Activated T-cell treated with anti-CD3 and anti-CD28 coated beads for 1 hour (primary cell): ENCODE results near the gene AKAP6.
"Not testable (repeated sequence)": the region's sequence is repeated elsewhere in the genome, so short reads cannot be mapped to it uniquely, and the experiment has no call there.

ENCODE experiments used
- DNase-seq: peaks from one replicate; pipeline ENCODE4 v3.0.0-alpha.2; 2020; ENCODE audit warnings: low read depth

Gene AKAP6

DNA sequence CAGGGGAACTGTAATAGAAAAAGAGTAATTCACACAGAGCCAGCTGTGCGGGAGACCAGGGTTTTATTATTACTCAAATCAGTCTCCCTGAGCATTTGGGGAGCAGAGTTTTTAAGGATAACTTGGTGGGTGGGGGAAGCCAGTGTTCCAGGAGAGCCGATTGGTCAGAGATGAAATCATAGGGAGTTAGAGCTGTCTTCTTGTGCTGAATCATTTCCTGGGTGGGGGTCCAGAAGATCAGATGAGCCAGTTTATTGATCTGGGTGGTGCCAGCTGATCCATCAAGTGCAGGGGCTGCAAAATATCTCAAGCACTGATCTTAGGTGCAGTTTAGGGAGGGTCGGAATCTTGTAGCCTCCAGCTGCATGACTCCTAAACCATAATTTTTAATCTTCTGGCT lies 44.1 kb downstream of the AKAP6 start:
- DNase-seq: not testable (repeated sequence)

DNA sequence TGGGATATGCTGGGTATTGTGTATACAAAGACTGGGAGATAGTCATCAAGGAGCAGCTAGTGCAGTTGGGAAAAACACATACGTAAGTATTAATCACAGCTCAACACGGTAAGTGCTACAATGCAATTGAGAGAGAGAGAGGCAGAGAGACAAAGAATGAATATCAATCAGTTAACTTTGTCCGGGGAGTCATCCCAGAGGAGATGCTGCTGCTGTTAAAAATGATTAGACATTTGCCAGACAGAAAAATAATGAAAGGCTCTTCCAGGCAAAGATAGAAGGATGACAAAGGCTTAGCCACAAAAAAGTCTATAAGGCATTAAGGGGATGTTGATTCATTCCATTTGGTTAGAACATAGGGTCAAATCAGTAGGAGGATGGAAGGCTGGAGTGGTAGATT lies 45.1 kb downstream of the AKAP6 start:
- no peak for DNase-seq

DNA sequence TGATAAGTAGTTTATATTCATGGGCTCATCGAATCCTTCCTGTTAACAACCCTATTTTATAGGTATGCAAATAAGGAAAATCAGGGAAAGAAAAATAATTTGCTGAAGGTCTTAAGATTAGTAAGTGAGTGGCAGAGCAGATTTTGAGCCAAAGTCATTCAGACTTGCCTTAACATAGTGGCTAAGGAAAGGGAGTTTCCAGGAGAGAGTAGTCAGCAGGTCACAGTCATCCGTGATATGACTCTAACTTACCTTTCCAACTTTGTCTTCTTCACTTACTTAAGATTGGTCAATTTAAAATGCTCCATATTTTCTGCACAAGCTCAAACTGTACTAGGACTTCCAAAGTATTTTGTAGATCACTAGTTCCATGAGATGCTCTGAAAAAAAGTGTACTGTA lies 46.6 kb downstream of the AKAP6 start:
- no peak for DNase-seq

DNA sequence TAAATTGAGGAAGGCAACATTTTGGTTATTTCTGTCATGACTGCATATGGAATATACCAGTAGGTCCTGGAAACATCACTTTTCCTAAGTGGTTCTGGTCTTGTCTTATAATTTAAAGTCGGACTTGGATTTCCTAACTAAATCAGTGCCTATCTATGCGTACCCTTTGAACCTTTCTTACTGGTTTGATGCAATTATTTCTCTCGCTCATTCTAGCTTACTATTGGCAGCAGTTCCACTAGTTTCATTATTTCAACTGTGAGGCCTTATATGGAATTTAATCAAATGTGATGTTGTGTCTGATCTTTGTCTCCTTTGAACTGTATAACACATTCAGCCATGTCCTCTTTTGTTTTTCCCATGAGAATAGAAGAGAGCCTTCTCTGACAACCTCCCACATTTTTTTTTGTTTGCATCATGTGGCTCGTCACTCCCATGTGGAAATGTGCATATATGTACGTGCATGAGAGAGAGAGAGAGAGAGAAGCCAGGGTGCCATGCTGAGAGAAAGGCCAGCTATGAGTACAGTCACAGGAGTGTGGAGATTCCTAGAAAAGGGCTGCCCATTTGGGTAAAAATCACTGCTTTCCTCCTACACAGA lies 48.0 kb downstream of the AKAP6 start:
- DNase-seq: no peak

DNA sequence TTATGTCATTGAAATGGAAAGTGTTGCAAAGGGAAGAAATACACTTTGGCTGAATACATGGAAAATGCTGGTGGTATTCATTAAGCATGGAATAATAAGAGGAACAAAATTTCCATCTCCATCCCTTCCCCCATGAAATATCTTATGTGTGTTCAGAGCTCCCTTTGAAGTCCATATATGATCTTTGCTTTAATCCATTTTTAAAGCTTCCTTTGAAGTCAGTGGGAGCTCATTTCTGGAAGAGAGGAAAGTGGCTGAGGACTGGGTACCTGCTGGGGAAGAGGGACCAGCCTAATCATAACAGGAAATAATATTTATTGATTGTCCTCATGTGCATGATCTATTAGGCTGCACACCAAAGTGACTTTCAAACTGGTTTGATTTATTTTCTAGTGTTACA lies 49.2 kb downstream of the AKAP6 start:
- no peak for DNase-seq

DNA sequence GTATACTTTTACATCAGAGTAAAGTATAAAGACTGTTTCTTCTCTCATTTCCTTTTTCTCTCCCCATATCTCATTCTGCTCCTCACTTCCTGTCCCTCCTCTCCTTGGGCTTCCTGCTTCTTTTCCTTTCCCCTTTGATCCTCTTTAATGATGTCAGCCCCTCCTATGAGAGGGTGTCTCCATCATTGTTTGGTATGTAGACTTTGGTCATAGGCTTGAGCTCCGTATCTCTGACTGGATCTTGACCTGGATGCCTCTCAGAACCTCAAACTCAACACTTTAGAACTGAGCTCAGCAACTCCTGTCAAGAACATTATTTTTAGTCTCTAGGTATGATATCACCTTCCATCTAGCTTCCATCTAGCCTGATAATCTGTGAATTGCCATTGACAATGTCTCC lies 50.3 kb downstream of the AKAP6 start:
- no peak for DNase-seq

DNA sequence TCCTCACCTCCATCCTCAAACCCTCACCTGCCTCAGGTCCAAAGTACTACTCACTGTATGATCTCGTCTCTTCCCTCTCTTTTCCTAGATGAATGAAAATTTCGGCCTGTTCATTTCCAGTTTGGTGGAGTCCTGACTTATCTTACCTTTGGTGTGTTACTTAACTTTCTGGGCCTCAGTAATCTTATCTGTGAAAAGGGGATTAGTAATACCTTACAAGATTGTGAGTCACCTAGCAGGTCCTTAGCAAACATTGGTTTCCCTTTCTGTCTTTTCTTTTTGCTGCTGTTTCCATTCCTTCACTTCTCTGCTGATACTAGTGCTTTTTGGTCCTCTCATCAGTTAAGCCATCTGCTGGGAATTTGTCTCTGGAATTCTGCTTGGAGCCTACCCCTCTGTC lies 52.8 kb downstream of the AKAP6 start:
- no peak for DNase-seq

DNA sequence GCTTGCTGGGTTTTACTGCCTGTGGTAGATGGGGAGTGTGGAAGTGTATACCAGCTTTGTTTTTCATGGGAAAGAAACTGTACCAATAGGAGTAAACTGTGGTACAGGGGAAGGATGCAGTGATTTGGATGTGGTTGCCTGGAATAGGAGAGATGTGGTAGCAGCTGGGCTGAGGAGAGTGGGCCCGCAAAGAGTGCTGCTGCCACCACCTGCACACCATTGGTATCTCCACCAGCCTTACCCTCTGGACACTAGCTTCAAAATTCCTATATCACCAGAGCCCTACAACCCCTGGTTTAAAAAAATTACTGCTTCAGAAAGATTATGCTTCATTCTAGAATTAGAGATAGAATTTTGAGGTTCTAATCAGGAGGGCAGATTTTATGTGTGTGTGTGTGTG lies 53.6 kb downstream of the AKAP6 start:
- DNase-seq: no peak

DNA sequence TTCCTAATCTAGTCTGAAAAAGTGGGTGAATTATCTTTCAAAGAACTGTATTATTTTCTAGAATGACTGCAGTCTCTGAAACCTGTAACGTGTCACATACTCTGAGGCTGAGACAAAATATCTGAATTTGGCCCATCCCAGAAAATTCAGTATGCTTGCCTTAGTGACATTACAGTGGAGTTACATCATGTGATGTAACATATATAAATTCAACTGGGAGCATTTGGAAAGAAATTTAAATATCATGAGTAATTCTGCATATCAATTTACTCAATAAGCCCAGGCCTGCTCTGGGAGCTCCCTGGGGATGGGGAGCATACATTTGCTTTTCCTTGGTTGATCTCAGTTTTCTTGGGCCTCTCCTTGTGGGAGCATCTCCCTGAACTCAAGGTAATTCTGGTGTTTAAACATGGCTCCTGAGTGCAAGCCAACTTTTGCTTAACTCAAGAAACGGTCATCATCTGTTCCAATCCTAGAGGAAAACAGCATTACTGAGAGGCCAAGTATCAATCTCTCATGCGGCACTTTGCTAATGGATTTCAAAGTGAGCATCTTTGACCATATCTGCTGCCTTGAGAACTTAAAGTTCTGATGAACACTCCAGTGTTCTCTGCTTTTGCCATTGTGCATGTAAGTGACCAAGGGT lies 54.4 kb downstream of the AKAP6 start:
- no peak for DNase-seq

DNA sequence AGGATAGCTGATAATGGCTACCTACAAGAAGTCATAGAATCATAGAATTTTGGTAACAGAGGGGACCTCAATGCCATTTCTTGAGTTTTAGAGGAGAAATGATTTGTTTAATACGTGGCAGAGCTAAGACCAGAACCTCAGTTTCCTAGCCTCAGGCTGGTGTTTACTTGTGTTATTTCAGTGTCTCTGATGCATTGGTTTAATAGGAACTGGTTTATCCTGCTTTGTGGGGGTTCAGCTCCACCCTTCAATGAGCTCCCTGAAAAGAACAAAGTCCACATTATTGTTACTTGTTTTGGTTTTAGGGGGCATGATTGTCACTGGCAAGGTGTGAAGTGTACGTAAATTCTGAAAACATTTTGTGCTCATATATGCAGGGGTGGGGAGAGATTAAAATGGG lies 55.4 kb downstream of the AKAP6 start:
- no peak for DNase-seq

DNA sequence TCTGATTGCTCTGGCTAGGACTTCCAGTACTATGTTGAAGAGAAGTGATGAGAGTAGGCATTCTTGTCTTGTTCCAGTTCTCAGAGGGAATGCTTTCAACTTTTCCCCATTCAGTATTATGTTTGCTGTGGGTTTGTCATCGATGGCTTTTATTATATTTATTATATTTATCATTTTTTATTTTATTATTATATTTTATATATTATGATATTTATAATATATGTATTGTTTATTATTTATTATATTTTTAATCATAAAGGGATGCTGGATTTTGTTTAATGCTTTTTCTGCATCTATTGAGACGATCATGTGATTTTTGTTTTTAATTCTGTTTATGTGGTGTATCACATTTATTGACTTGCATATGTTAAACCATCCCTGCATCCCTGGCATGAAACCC lies 58.2 kb downstream of the AKAP6 start:
- DNase-seq: not testable (repeated sequence)

DNA sequence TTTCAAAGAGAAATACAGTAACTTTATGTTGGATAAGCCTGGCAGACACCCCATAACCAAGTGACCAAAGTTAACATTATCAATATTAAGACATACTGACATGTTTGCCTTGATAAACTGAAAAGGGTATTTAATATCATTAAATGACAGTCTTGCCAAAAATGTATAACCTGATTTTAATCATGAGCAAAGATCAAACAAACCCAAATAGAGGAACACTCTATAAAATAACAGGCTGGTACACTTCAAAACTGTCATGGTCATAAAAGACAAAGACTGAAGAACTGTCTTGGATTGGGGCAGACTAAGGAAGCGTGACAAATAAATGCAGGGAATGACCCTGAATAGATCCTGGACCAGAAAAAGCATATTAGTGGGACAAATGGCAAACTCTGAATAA lies 64.0 kb downstream of the AKAP6 start:
- no peak for DNase-seq

DNA sequence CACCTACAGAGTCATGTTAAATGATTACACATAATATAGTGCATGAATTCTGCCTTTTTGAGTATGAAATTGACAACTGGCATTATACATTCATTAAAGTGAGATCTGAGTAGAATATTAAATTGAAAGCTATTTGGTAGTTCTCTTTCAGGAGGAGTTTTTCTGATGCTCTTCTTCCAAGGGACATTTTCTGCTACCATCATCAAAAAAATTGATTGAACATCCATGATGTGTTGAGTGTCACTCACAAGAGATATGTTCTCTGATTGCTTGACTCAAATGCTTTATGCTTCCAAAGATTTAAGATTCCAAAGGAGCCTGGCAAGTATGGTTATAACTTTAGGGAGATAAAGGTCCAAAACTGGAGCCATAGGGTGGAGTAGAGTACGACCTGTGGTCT lies 64.9 kb downstream of the AKAP6 start:
- no peak for DNase-seq

DNA sequence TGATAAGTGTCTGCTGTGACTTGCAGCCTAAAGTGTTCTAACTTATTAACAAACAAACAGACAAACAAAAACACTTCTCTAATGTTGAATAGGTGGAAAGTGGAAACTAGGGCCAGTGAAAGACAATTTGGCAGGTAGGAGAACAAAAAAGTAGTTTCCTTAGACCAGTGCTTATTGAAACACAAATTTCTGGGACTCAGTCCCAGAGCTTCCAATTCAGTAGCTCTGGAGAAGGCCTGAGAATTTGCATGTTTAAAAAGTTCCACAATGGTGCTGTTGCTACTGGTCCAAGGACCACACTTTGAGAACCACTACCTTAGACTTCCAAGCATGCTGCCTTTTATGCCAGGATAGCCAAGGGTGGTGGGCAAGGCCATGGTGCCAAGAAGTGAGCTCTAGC lies 67.8 kb downstream of the AKAP6 start:
- no peak for DNase-seq

DNA sequence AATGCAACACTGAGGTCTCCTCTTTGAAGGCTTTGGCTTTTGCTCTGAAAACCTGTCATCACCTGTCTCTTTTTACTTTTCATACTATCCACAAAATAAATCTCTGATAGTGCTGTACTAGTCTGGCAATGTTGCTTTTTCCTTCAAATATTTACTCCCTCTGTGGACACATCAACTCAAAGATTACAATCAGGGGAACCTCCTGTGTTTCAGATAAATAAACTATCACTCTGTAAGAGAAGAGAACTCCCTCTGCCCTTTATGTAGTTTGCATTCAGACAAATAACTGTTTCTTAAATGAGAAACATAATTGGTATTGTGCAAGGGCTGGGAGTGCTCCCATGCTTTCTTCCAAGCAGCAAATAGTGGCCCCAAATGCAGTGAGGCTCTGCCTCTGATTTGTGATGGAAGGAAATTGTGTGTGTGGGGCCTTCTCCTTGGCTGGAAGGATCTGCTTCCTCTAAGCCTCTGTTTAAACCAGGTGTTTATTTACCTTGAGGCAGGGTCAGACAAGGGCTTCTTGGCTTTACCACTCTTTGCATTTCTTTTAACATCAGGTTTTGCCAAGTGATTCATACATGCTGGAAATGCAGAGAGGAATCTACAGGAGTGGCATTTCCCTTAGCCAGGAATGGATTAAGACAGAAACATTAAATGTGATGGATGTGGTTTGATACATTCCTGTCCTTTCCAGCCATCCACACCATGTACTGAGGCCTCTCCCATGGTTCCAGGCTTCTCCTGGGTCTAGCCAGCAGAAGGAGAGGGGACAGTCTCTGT lies 69.0 kb downstream of the AKAP6 start:
- DNase-seq: no peak

DNA sequence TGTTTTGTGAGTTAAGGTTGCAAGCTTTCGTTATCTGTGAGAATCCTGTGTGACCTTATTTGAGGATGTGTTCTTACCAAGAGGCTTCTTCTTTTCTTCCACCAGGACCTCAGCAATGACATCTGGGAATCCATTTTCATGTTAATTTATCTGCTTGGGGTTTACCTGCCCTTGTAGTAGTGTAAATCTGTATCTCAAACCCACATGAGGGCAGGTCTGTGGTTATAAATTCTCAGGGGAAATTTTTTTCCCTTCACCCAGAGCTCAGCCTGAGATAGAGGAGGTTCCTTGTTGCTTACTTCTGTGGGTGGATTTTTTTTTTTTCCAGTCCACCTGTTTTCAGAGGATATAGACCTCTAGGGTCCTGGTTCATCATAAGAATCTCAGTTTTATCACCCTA lies 70.8 kb downstream of the AKAP6 start:
- no peak for DNase-seq

DNA sequence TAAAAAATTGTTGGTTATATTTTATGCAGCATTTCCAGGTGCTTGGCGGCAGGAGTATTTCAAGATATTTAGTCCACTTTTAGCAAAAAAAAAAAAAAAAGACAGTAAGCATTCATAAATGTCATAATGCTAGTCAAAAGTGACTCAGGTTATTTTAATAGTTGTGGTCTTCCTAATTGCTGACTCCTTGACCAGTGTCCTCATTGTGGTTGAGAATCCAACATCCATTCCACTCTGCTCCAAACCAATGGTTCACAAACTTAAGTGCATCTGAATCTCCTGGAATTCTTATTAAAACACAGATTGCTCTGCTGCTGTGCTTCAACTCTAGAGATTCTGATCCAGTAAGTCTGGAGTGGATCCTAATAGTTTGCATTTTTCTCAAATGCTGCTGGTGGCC lies 71.4 kb downstream of the AKAP6 start:
- DNase-seq: no peak

DNA sequence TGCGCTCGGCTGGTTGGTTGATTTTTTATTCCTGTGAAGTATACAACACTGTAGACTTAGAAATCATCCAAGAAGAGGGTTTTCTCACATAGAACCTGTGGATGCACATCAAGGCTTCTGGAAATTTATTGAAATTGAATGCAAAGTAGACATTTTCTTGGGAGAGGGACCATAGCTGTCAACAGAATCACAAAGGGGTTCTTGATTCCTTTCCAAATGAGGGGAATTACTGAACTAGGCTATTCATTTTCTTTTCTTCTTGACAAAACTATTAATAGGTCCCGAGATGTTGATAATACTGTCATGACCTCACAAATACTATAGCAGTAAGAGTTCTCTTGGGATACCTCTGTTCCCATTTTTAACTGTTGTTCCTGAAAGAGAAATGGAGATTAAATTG lies 73.9 kb downstream of the AKAP6 start:
- no peak for DNase-seq

DNA sequence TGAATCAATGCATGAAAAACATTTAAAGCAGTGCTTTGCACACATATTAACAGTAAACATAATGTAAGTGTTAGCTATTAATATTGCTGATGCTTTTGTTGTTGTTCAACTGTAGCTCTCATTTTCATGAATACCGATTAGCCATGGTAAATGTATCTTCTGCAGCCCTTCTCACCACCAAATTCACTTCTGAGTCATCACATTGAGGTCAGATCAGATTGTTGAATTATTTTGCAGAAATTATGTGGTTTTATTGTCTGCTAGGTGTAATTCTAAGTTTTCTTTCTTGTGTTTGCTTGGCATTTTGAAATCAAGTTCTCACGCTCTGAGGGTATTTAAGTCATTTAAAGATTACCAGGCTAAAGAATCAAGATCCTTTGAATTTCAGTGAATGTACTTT lies 74.6 kb downstream of the AKAP6 start:
- DNase-seq: no peak

DNA sequence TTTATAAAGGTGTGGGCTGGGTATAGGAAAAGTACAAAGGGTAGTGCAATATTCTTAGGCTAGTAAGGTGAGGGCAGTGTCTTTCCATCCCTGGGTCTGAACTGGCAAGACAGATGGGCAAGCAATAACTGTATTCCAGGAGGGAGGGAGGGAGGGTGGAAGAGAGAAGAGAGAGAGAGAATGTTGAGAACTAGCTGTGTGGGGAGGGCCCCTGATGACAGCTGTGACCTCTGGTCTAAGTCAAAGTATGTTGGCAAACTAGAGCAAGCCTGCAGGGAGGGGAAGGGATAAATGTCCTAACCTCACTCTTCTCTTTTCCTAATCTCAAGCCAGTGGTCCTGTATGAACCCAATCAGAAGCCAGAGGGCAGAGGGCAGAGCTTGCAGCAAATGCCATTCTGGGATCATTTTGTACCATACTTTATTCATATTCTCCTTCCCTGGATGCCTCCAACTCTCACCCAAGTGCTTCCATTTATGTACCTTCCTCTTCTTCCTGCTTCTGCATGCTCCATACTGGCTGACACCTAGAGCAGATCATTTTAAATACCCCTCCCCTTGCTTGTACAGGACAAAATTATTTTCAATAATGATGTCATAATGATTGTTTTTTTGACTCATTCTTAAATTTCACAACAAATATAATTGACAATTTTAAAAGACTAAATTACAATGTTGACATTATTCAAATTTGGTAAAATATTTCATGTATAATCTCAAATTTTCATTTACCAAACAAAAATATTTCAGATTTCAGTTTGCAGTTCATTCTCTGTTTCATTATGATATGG lies 75.9 kb downstream of the AKAP6 start:
- DNase-seq: no peak

DNA sequence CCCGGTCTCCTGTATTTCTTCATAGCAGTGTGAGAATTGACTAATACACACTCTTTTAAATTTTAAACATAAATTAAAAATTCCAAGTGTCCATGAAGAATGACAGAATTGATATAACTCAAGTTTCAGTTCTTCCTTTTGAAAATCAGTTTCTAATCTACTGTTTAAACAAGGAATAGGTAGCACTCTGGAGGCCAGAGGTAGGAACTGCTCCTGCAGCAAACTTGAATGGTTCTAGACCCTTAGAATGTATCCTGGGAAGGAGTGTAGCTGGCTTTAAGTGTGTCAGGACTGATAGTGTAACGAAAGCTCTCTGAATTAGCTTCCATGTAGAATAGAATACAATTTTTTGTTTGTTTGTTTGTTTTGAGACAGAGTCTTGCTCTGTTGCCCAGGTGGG lies 76.8 kb downstream of the AKAP6 start:
- no peak for DNase-seq

DNA sequence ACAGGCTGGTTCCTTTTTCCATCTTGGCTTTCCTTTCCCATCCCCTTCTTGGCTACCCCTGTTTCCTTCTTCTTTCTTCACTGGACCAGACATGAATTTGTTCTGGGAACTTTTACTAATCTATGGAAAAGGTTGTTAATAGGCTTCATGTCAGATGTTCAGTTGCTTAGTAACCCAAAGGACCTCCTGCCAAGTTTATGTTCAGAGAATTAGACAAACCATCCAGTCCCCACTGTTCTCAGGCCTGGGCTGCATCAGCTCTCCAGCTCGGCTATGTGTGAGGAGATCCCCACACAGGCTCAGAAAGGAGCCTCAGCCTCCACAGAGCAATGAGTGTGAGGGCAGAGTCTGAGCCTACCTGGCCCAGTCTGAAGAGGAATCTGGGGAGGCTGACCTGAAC lies 78.0 kb downstream of the AKAP6 start:
- no peak for DNase-seq

DNA sequence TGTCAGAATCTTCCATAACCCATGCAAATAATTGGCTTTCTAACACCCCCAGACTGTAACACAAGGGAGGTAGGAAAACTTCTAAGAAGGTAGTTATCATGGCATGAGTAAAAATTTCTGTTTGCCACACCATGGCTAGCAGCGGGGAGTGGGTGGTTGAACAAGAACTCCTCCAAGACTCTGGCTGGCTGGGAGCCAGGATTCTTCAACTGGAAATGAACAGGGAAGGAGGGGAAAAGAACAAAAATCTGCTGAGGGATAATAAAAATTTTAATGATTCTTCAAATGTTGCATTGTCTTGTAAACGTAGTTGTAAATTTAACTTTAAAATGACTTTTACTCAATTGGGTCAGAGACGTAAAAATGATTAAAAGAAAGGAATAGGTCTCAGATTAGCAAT lies 78.9 kb downstream of the AKAP6 start:
- DNase-seq: no peak
